Stomach (tissue), 9 donors: ENCODE data around the gene B3GNT9. TPM values are rescaled to one million over a fixed set of nuclear protein-coding genes. Genes with fewer than 3 reads are reported as not detected.

Experiments
- DNase-seq, 2 donors: peaks; one replicate each; pipeline versions ENCODE4 v3.0.0 to v3.0.0-alpha.2; 2013 to 2019
- H3K27ac ChIP-seq, 5 donors: fragments of 200-600 bp in 4 of 5; sonication (generic) in 4 of 5; one replicate each; pipeline ENCODE4 v1.5.1; 2013 to 2019; ENCODE audit warnings: mild to moderate bottlenecking in 1 of 5, moderate library complexity in 1 of 5
- H3K27me3 ChIP-seq, 3 donors: fragments of 200-600 bp; sonication (generic); one replicate each; pipeline ENCODE4 v1.5.1; 2017 to 2019; ENCODE audit warnings: mixed run types in 1 of 3
- H3K36me3 ChIP-seq, 4 donors: fragments of 200-600 bp; sonication (generic); 1 replicate in 3 of 4; 2 replicates in 1 of 4; pipeline ENCODE4 v1.5.1; 2016 to 2019
- H3K4me1 ChIP-seq, 4 donors: fragments of 200-600 bp; sonication (generic); one replicate each; pipeline ENCODE4 v1.5.1; 2016 to 2019
- H3K4me3 ChIP-seq, 4 donors: fragments of 200-600 bp; sonication (generic) in 3 of 4; one replicate each; pipeline ENCODE4 v1.5.1; 2016 to 2019; ENCODE audit warnings: mild to moderate bottlenecking in 1 of 4
- H3K9me3 ChIP-seq, 4 donors: fragments of 200-600 bp; sonication (generic); one replicate each; pipeline ENCODE4 v1.5.1; 2016 to 2019
- EP300 ChIP-seq: sonication (generic); formaldehyde crosslinking; IDR thresholded peaks from one replicate; pipeline ENCODE4 v1.6.1; 2017; ENCODE audit warnings: antibody characterized with exemption
- POLR2A ChIP-seq, 4 donors: fragments of 450-650 bp; IDR thresholded peaks; one replicate each; pipeline ENCODE4 v1.6.1; 2016; ENCODE audit warnings: antibody characterized with exemption in 4 of 4, control low read depth in 2 of 4, mild to moderate bottlenecking in 1 of 4, moderate library complexity in 1 of 4
- POLR2AphosphoS5 ChIP-seq, 3 donors: sonication (generic); formaldehyde crosslinking; IDR thresholded peaks; one replicate each; pipeline ENCODE4 v1.6.1; 2016; ENCODE audit warnings: antibody characterized with exemption in 3 of 3
- WGBS, 5 donors: extraction: QIAGEN DNeasy Blood & Tissue Kit in 3 of 5; methylation state at CpG; one replicate each; pipeline versions ENCODE4 v1.1.5 to v1.1.7; 2013 to 2018; 5-methylcytosine and 5-hydroxymethylcytosine counted together
- intact Hi-C: fragments of 100-400 bp; cut with DNase I; formaldehyde crosslinking; loops from one replicate; pipeline ENCODE4 v1.15.1; 2023; ENCODE audit warnings: low total_unique reads
- polyA plus RNA-seq, 3 donors: library from polyadenylated mRNA; stranded (reverse); fragments of 200-250 nt; gene quantifications; one replicate each; pipeline ENCODE4 v1.2.3, GENCODE V29; 2013
- total RNA-seq, 5 donors: library from RNA; depleted of rRNA; stranded (reverse); fragments of >200 nt; gene quantifications; one replicate each; pipeline versions ENCODE4 v1.1.0 to v1.2.3, GENCODE V29; 2014 to 2016
- TF ChIP-seq, protein P1 (sequence below), 7 experiments: fragments of 450-650 bp in 4 of 7; fragments of 200-600 bp in 3 of 7; sonication (generic) in 3 of 7; IDR thresholded peaks; one replicate each; pipeline ENCODE4 v1.5.1; 2016 to 2019; ENCODE audit warnings: antibody characterized with exemption in 7 of 7, control low read depth in 2 of 7, mild to moderate bottlenecking in 1 of 7
- donor health status: healthy with polysubstance abuse.
- donor health status: Bipolar disorder and iron deficiency.
- donor health status: healthy.

Gene B3GNT9
- total and polyA plus RNA-seq, 8 donors = 0.58 to 11.2 (median 4.2) TPM

DNA sequence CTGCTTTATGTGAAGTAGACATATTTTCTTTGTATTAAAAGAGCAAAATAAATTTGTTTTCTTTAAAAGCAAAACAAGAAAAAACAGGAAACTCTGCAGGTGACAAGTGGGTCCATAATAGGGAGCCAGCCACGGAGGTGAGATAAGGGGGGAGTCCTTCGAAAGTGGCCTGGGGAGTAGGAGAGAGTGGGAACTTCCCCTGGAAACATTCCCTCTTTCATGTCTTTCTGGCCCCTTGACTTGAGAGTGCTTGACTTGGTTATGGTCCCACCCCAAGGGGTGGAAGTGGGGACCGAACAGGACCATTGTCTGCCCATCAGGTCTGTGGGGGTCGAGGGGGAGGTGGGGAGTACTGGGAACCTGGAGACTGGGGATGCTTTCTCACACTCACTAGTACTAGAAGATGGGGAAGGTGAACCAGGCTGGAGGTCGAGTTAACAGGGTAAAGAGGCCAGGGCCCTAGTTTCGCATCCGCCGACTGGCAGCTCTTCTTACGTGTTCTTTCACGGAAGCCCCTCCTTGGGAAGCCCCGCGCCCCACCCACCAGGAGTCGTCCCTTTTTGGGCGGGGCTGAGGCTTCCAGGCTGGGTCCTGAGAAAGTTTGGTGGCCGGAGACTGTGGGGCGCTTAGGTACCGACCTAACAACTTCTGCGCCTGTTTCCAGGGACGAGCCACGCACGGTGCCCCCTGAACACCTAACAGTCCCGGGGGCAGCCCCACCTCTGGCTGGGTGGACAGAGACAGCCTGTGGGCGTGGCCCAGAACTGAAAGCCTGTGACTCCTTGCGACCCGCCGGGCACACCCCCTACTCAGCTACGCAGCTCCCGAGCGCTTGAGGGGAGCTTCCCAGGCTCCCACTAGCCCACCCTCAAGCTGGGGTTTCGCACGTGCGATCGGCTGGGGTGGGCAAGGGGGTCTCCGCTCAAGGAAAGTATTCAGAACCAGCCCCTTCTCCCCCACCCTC is 8.1 kb upstream of the B3GNT9 start:
- H3K27me3 ChIP-seq = peaks cover 0 to 36% (median 12%) of the 10 kb centered on the region in 3 donors
- peaks cover 57 to 89% (median 80%) of the 10 kb centered on the region in 4 donors for H3K4me1 ChIP-seq
- H3K9me3 ChIP-seq = no peaks in the 10 kb centered on the region
- peak; percentile 69 to 78 for DNase-seq
- 2 to 5% (median 4%) methylated on average over 26 to 34 of the region's 34 CpGs for WGBS, 5 donors
- H3K4me3 ChIP-seq = peak overlapping the region; percentile 74 to 89 (median 82)
- H3K27ac ChIP-seq = peak overlapping the region; percentile 80 to 97 (median 92)
- peak in 1 of 3 donors; percentile 5 for TF ChIP-seq POLR2AphosphoS5 (IDR thresholded peaks at IDR 0.05)
- no peak for TF ChIP-seq EP300
- TF ChIP-seq, protein P1, sequence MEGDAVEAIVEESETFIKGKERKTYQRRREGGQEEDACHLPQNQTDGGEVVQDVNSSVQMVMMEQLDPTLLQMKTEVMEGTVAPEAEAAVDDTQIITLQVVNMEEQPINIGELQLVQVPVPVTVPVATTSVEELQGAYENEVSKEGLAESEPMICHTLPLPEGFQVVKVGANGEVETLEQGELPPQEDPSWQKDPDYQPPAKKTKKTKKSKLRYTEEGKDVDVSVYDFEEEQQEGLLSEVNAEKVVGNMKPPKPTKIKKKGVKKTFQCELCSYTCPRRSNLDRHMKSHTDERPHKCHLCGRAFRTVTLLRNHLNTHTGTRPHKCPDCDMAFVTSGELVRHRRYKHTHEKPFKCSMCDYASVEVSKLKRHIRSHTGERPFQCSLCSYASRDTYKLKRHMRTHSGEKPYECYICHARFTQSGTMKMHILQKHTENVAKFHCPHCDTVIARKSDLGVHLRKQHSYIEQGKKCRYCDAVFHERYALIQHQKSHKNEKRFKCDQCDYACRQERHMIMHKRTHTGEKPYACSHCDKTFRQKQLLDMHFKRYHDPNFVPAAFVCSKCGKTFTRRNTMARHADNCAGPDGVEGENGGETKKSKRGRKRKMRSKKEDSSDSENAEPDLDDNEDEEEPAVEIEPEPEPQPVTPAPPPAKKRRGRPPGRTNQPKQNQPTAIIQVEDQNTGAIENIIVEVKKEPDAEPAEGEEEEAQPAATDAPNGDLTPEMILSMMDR (IDR thresholded peaks at IDR 0.05) = no peak
- intact Hi-C loops = no loop called here
- H3K36me3 ChIP-seq = peaks cover 0 to 7% (median 3%) of the 10 kb centered on the region in 4 donors

DNA sequence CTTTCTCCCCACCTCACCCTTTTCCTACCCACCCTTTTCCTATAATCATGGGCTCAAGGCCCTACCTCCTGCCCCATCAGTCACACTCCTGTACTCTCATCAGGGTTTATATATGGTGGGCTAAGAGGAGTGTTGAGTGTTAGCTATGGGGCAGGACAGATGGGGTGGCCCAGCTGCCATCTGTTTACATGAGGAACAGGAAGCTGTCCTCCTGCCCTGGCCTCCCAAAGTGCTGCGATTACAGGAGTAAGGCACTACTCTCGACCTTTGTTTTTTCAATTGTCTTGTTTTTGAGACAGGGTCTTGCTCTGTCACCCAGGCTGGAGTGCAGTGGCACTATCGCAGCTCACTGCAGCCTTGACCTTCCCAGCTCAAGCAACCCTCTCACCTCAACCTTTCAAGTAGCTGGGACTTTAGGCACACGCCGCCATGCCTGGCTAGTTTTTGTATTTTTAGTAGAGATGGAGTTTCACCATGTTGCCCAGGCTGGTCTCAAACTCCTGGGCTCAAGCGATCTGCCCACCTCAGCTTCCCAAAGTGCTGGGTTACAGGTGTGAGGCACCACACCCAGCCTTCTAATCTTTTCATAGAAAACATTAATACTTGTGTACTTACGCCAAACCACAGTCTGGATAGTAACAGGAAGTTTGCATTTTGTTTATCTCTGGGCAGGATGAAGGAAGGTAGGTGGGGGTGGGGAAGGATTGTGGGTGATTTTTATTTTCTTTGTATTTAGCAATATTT is 7.3 kb upstream of the B3GNT9 start:
- DNase-seq = peak in 1 of 2 donors; percentile 76
- Histone ChIP-seq H3K4me3 (peak overlapping the region in 1 of 4 donors; percentile 89), H3K4me1 (peaks cover 49 to 81% (median 71%) of the 10 kb centered on the region in 4 donors), H3K36me3 (peaks cover 0 to 8% (median 3%) of the 10 kb centered on the region in 4 donors), H3K27me3 (peaks cover 0 to 27% (median 3%) of the 10 kb centered on the region in 3 donors), H3K27ac (peak overlapping the region; percentile 59 to 92 (median 88)), H3K9me3 (no peaks in the 10 kb centered on the region)
- TF ChIP-seq EP300 = no peak
- TF ChIP-seq POLR2AphosphoS5 (IDR thresholded peaks at IDR 0.05) = peak in 1 of 3 donors; percentile 34
- intact Hi-C loops = no loop called here
- WGBS, 5 donors = 51 to 59% (median 53%) methylated on average over 7 of the region's 7 CpGs

DNA sequence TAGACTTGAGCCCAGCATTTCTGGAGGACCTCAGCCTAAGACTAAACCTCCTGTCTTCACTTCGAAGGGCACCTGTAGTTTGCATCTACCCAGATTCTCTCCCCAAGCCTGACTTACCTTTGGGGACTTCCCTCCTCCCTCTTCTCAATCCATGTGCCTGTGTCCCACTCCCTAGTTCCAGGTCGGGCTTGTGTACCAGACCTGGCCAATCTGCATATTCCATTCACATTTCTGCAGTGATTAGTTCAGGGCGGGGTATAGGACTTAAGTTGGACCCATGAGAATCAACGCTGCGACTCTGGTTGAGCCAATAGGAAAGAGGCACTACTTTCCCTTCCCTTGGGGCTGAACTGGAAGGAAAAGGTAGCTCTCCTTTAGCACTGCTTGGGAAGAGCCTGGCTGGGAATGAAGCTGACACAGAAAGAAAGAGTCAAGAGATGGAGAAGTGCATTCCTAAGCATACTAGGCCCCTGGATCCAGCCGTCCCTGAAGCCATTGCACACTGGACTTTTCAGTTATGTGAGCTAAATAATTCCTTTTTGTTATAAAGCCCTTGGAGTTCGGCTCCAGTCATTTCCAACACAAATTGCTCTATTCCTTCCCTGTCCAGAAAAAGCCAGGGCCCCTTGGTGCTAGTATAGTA is 6.4 kb upstream of the B3GNT9 start:
- TF ChIP-seq POLR2A (IDR thresholded peaks at IDR 0.05) = no peak
- intact Hi-C loops = no loop called here
- DNase-seq = peak in 1 of 2 donors; percentile 18
- peaks cover 44 to 73% (median 63%) of the 10 kb centered on the region in 4 donors for H3K4me1 ChIP-seq
- peaks cover 0 to 8% (median 3%) of the 10 kb centered on the region in 4 donors for H3K36me3 ChIP-seq
- peak overlapping the region in 2 of 5 donors; percentile 88 to 92 for H3K27ac ChIP-seq
- 53 to 74% (median 60%) methylated on average over 7 of the region's 7 CpGs for WGBS, 5 donors
- H3K27me3 ChIP-seq = peaks cover 0 to 19% (median 0%) of the 10 kb centered on the region in 3 donors
- H3K9me3 ChIP-seq = no peaks in the 10 kb centered on the region
- H3K4me3 ChIP-seq = no peak overlapping the region

DNA sequence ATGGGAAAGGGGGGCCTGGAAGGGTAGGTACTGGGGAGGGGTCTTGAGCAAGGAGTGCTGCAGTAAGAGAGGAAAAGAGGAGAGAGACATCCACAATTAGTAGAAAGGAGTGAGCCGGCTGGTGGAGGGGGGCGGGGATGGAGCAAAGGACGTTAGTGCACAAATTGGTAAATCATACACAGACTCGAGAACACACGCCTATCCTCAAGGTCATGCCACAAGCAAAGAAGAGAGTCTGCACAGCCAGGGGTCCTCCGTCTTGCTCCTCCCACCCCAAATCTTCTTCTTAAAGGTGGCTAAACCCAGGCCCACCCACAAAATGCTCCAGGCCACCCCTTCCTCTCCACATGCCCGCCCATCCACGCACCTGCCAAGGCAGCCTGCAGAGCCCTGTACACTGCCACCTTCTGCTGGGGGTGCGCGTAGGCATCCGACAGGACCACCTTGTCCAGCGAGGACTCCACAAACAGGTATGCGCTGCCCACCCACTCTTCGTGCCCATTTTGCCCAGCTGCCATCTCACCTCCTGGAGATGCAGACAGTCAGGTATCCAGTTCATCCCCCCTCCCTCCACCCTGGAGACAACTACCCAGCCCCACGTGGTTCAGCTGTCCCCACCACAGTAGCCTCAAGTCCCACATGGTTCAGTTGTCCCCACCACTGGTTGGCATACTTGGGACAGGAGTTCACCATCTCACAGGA is 5.5 kb upstream of the B3GNT9 start:
- Histone ChIP-seq H3K9me3 (no peaks in the 10 kb centered on the region), H3K27me3 (peaks cover 0 to 9% (median 0%) of the 10 kb centered on the region in 3 donors), H3K36me3 (peaks cover 0 to 8% (median 3%) of the 10 kb centered on the region in 4 donors), H3K27ac (no peak overlapping the region), H3K4me3 (no peak overlapping the region), H3K4me1 (peaks cover 37 to 68% (median 60%) of the 10 kb centered on the region in 4 donors)
- 55 to 72% (median 63%) methylated on average over 12 to 15 of the region's 15 CpGs for WGBS, 5 donors
- DNase-seq = peak in 1 of 2 donors; percentile 38
- no peak for TF ChIP-seq POLR2AphosphoS5 (IDR thresholded peaks at IDR 0.05)
- TF ChIP-seq, protein P1 (IDR thresholded peaks at IDR 0.05) = no peak
- TF ChIP-seq EP300 = no peak
- no peak for TF ChIP-seq POLR2A (IDR thresholded peaks at IDR 0.05)
- intact Hi-C loops = no loop called here
